HG02763 (cell line): ENCODE measurements around the gene MFSD2B.

Source experiments
- ATAC-seq: cut with Tn5 transposase; IDR thresholded peaks from one replicate; pipeline ENCODE4 v1.9.1; 2021; ENCODE audit warnings: mild to moderate bottlenecking, moderate library complexity; ENCODE audit not compliant: unreplicated experiment

MFSD2B gene

GRCh38 chr2:24049485-24050021 is 39.7 kb downstream of the MFSD2B start, which contains the start of gene FKBP1B:
TSS of gene FKBP1B (plus strand) at chr2:24049741. CDS start at chr2:24049850, 109 bp downstream.
- ATAC-seq: no peak

DNA sequence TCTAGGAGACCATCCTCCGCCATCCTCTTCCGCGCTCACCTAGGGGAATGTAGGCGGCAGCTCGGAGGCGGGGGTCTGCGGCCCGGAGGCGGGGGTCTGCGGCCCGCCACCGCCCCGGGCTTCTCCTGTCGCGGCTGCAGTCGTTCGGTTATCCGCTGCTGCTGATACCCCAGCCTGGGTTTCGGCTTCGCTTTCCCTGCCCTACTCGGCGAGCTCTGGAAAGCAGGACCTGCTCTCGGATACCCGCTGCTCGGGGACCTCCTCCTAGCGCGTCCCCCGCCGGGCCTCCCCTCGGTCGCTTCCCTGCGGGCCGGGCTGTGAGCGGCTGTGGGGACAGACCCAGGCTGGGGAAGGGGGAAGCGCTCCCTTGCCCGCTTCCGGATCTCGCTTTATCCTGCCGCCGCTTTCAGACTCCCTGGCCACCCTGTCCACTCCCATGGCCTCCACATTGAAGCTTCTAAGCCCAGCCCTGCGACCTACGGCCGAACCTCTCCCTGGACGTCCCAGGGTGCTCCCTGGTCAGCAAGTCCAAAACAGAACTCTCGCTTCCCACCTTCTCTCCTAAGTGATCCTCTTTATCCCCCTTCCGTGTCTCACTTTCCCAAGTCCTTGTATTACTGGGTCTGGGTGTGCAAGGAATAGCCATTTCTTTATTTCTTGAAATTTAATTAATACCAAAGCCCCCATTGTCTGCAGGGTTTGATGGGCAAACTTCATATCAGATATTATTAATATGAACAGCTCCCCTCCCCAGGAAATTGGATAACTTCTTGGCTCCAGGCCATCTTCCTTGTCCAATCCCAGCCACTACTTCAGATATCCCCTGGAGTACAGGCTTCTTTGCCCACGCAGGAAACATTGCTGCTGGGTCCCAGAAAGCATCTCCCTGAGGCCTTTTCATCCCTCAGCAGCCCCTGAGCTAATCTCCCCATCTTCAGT is 40.4 kb downstream of the MFSD2B start:
- no peak for ATAC-seq

GRCh38 chr2:24051833-24052232 is 41.9 kb downstream of the MFSD2B start:
- ATAC-seq: no peak

- ATAC-seq: no peak
Observed at GRCh38 chr2:24052951-24053350, 43.1 kb downstream of the MFSD2B start.

GRCh38 chr2:24054366-24055010 is 44.6 kb downstream of the MFSD2B start:
- ATAC-seq: no peak

DNA sequence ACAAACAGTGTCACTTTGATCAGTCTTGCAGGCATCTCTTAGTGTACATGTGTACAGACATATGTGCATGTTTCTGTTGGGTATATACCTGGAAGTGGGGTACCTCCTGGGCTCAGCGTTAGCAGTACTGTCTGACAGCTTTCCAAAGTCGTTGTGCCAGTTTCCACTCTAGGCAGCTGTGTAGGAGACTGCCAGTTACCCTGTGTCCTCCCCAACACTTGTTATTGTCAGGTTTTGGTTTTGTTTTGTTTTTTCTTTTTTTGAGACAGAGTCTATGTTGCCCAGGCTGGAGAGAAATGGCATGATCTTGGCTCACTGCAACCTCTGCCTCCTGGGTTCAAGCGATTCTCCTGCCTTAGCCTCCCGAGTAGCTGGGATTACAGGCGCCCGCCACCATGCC is 45.9 kb downstream of the MFSD2B start:
- ATAC-seq: no peak

GRCh38 chr2:24058564-24059271 is 48.8 kb downstream of the MFSD2B start:
- no peak for ATAC-seq

DNA sequence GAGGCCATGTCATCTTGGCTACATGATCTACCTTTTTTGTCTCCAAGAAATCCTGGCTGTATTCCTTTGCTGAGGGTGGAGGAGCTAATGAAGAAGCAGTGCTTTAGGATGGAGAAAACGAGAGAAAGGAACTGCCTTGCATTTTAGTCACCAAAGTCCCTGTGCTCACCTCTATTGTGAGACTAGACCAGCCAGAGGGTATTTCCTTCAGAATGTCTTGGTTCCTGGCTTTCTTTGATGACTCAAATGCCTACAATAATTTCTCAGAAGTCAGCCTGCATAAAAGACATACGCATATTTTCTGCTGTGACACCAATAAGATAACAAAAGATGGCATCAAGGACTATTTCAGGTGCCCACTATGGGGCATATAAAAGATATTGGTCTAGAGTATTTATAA is 55.5 kb downstream of the MFSD2B start:
- ATAC-seq: no peak

DNA sequence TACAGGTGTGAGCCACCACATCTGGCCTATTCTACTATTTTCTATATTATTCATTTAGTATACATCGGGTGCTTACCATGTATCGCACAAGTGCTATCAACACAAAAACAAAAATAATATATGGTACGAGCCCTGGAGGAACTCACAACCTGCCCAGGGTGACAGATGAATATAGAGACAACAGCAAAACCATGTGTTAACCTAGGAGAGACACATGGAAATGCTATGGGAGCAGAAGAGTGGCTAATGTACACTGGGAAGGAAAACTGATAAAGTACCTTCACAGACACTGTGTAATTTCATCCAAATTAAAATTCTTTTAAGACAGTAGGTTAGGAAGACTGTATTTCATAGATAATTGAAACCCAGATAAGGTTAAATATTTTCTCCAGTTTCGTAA is 62.4 kb downstream of the MFSD2B start:
- no peak for ATAC-seq

GRCh38 chr2:24073816-24074215 is 63.9 kb downstream of the MFSD2B start:
- no peak for ATAC-seq

GRCh38 chr2:24075259-24075658 is 65.4 kb downstream of the MFSD2B start:
- no peak for ATAC-seq
